Urothelium cell line (cell line): ENCODE data around the gene DSG4.

Source experiments
- DNase-seq: peaks from one replicate; pipeline ENCODE4 v3.0.0; 2011; ENCODE audit warnings: low spot score, mixed read lengths
- FAIRE-seq: peaks from 2 replicates; lab custom pipeline; 2011; peaks lifted over from hg19 to GRCh38; lab: Jason Lieb, UNC

The DSG4 gene

GRCh38 chr18:31403409-31403808 lies 26.8 kb downstream of the DSG4 start:
- FAIRE-seq (no peak), DNase-seq (no peak)

DNA sequence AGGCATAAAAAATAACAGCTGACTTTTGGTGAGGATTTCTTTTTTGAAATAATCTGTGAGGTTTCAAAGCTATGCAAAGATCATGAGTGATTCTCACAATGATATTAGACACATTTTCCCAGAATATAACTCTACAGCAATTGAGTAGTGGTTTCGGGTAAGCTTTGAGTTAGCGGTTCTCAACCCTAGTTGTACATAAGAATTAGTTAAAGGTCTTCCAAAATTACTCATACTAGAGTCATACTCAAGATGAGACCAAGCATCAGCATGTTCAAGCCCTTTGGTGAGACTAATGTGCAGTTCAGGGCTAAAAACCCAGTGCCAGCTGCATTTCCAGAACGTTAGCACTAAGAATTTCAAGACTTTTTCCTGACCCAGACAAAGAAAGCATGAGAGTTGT lies 31.1 kb downstream of the DSG4 start:
- FAIRE-seq (no peak), DNase-seq (no peak)

DNA sequence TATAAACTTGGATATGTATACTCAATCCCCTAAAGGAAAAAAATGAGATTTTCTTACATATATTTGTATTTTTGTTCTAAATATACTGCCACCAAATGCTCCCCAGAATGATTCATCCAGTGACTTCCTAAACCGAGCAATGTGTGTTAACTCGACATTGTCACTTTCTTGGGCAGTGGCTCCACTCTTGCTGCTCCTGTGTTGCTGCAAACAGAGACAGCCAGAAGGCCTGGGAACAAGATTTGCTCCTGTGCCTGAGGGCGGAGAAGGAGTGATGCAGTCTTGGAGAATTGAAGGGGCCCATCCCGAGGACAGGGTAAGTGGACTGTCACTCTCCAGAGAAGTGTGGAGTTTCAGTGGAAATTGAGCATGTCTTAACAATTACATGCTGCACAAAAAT lies 32.7 kb downstream of the DSG4 start:
- DNase-seq (no peak), FAIRE-seq (no peak)

GRCh38 chr18:31410716-31411483 lies 34.3 kb downstream of the DSG4 start:
- no peak for FAIRE-seq

GRCh38 chr18:31413137-31413536 lies 36.6 kb downstream of the DSG4 start:
- FAIRE-seq: no peak
- DNase-seq: no peak

More at GRCh38 chr18:31410716-31411483, 34.3 kb downstream of the DSG4 start:
- DNase-seq: no peak

DNA sequence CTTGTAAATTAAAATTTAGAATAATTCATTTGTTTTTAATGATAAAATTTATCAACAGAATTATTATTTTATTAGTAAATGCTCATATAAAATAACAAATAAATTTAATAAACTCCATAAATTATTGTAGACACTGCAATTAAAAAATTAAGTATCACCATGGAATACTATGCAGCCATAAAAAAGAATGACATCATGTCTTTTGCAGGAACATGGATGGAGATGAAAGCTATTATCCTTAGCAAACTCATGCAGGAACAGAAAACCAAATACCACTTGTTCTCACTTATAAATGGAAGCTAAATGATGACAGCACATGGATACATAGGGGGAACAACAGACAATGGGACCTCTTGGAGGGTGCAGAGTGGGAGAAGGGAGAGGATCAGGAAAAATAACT lies 41.3 kb downstream of the DSG4 start:
- DNase-seq (no peak), FAIRE-seq (no peak)

DNA sequence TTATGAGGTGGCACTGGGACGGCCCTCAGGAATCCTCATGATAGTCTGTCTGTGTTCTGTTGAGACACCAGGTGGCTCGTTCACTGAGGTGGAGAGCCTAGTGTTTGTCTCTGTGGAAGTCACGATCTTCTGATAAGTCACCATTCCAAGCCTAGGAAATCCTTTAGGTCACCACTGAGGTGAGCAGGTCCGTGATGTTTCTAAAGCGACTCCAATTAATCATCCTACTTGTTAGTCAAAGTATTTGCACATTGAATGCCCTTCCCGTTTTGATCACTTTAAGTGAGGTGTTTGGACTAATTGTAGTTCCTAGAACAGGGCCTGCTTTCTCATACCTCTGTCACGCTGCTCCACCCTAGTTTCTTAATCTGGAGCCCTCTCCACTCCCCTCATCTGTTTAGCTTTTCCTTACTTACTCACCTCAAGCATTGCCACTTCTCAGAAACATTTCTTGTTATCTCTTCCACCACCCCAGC lies 42.9 kb downstream of the DSG4 start:
- DNase-seq (no peak), FAIRE-seq (no peak)

GRCh38 chr18:31420032-31420431 lies 43.5 kb downstream of the DSG4 start:
- DNase-seq (no peak), FAIRE-seq (no peak)

DNA sequence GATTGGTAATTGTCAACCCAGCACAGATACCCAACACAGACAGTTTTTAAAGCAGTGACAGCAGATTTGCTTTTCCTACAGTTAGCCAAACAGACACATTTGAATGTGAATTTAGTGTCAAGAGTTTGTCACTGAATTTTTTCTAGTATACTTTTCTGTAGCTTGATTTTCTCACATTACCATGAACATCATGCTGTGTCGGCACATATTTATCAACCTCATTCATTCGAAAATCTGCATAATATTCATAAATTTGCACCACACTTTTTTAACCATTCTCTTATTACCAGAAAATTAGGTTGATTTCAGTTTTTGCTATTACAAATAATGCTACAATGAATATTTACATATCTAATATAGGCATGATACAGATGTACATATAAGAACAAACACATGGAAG lies 43.9 kb downstream of the DSG4 start:
- no peak for FAIRE-seq
- no peak for DNase-seq

DNA sequence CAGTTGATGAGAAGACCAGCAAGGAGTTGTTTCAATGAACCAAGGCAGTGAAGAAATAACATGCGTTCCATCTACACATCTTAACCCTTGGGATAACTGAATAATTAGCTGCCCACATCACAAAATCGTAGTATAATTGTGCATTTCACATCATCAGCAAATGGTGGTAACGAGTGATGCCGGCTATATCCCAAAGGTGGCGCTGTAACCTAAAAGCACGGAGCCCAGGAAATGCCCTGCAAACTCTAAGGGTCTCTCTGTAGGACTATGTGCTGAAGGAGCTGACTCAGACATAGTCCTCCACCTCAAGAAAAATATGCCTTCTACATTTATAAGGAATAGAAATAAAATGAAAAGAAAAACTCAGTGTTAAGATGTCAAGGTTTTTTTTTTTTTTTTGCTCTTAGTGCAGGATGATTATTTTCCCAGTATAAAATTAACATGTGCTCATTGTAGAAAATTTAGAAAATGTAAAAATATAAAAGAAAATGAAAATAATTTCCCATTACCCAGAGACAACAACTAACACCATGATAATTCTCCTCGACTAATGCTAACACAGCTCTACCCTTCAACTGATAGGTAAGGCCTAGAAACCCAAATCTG lies 47.9 kb downstream of the DSG4 start:
- FAIRE-seq (no peak), DNase-seq (peak; percentile 16)

DNA sequence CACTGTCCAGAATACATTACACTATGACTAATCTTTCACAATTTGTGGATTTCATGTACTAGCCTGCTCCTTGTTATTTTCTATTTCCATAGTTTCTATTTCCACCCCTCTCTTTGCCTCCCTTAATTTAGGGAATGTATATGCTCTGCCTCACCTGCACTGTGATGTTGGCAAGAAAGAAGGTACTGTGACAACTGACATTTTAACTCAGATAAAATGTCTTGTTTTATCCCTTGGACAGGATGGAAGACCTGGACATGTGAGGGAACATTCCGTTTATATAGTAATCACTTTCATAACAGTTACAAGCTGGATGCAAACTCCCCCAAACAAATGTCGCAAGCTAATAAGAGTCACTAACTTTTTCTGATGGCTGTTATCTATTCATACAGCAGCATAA lies 49.4 kb downstream of the DSG4 start:
- DNase-seq: no peak
- no peak for FAIRE-seq

GRCh38 chr18:31426871-31427406 lies 50.4 kb downstream of the DSG4 start:
- DNase-seq (no peak), FAIRE-seq (no peak)

DNA sequence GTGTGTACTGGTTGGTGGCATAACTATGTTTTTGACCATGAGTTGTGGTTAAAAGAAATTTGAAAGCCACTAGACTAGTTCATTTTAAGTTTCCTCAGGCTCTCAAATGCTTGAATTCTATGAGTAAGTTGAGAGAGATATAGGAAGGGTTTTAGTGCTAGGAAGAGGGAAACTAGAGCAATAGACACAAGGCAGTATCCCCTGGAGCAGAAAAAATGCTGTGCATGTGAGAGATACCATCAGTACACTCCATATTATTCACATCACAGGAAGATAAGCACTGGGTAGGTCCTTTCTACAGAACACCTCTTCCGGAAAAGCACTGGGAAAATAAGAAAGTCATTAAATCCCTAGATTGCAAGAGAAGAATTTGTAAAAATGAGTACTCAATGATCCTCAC lies 51.6 kb downstream of the DSG4 start:
- DNase-seq (no peak), FAIRE-seq (no peak)

DNA sequence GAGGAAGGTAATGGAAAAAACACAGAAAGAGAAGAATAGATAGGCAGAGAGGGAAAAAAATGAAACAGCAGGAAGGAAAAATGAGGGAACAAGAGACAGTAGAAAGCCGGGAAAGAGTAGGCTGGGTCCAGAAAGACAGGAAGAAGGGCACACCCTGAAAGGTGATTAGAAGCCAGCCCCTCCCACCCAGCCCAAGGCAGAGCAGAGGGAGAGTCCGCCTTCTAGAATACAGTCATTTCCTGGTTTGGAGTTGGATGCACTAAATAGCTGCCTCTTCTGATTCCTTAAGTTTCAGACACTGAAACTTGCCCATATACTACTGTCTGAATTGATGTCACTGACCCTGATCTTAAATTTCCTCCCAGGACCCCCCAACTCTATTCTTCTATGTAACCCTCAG lies 53.0 kb downstream of the DSG4 start:
- no peak for FAIRE-seq
- peak; percentile 3 for DNase-seq

- no peak for FAIRE-seq
- no peak for DNase-seq
Observed at GRCh38 chr18:31430072-31430471, 53.5 kb downstream of the DSG4 start.

- FAIRE-seq: no peak
- no peak for DNase-seq
Observed at GRCh38 chr18:31430554-31430953, 54.0 kb downstream of the DSG4 start.

GRCh38 chr18:31432316-31432715 lies 55.7 kb downstream of the DSG4 start:
- no peak for FAIRE-seq

DNA sequence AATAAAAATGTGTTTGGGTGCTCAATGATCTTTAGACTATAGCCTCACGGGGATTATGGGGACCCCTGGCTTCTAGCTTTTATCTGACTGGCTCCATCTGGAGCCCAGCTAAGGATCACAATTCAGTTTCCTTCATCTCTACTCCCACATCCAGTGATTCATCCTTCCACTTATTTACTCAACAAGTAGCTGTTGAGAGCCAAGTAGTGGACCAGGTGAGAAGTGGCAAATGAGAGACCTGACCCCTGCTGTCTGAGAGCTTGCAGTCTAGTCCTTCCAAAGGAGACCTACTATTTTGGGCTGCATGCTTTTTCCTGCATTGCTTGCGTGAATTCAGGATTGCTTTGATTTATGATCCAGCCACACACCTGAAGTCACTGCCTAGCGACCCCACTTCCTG lies 60.2 kb downstream of the DSG4 start:
- FAIRE-seq (no peak), DNase-seq (no peak)

More at GRCh38 chr18:31432316-31432715, 55.7 kb downstream of the DSG4 start:
- no peak for DNase-seq

DNA sequence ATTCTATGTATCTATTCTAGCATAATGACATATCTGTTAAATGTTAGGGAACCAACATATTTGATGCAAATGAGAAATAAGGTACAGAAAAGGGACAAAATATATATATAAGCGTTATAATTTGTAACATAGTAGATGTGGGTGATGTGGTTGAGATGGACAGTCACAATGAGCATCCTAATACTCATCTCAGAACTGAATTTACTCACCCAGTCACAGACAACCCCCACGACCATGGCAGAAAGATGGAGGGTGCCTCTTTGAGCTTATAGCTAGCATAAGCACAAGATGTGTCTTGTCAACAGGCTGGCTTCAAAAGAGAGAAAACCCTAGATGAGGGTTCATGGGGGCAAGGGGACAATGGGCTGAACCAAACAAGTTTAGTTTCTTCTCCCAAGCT lies 61.8 kb downstream of the DSG4 start:
- FAIRE-seq (no peak), DNase-seq (no peak)

DNA sequence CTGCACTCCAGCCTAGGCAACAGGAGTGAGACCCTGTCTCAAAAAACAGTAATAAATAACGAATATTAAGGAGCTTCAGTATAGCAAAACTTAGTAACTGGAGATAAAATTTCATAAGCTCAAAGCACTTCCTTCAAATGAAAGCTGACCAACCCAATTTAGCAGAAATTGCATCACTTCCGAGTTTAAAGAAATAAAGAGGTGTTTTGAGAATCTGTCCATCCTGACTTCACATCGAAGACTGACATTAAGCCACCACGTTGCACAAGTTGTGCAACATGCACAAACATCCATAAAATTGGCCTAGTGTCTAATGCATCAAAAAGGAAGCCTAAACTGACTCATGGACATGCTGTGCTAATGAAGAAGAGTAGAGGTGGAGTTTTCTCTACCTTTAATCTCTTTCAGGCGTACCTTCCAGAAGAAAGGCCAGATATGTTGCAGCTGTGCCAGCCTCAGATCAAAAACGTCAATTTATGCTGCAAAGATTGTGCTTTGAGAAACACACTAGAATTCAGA lies 63.3 kb downstream of the DSG4 start:
- DNase-seq (no peak), FAIRE-seq (no peak)

GRCh38 chr18:31440787-31441186 lies 64.2 kb downstream of the DSG4 start:
- FAIRE-seq: no peak

GRCh38 chr18:31441493-31441892 lies 64.9 kb downstream of the DSG4 start:
- DNase-seq (no peak), FAIRE-seq (no peak)

More at GRCh38 chr18:31440787-31441186, 64.2 kb downstream of the DSG4 start:
- DNase-seq: no peak
